Measurements from ENCODE around the gene PCDHA2.
"Not testable (repeated sequence)": the region's sequence is repeated elsewhere in the genome, so short reads cannot be mapped to it uniquely, and the experiment has no call there.

The PCDHA2 gene

DNA sequence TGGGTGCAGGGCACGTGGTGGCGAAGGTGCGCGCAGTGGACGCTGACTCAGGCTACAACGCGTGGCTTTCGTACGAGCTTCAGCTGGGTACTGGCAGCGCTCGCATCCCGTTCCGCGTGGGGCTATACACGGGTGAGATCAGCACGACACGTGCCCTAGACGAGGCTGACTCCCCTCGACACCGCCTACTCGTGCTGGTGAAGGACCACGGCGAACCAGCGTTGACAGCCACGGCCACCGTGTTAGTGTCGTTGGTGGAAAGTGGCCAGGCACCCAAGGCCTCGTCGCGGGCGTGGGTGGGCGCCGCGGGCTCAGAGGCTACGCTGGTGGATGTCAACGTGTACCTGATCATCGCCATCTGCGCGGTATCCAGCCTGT lies 2.1 kb downstream of the PCDHA2 start:
- Histone ChIP-seq H3K9ac (ENCODE audit: low read length) (no peak overlapping the region), H3K9me3 (ENCODE audit: control insufficient read depth, low read depth, low read length) (peaks cover 28% of the 10 kb centered on the region), H3K27me3 (ENCODE audit: control insufficient read depth, insufficient read depth, low read length) (no peaks in the 10 kb centered on the region)

GRCh38 chr5:140800816-140801493 lies 6.3 kb downstream of the PCDHA2 start, which contains the start of gene PCDHA3:
PCDHA3 (plus strand) TSS chr5:140801057.
- Histone ChIP-seq H3K27me3 (ENCODE audit: control insufficient read depth, insufficient read depth, low read length) (no peaks in the 10 kb centered on the region), H3K4me3 (ENCODE audit: low read length) (no peak within 1 kb of the TSS), H3K36me3 (ENCODE audit: control insufficient read depth, low read depth, low read length) (no peaks in the 10 kb centered on the region), H3K27ac (ENCODE audit: low read length) (no peak within 1 kb of the TSS), H3K4me1 (ENCODE audit: control insufficient read depth, low read depth, low read length) (peaks cover under 1% of the 10 kb centered on the region), H3K9ac (ENCODE audit: low read length) (no peak within 1 kb of the TSS), H3K9me3 (ENCODE audit: control insufficient read depth, low read depth, low read length) (peaks cover 13% of the 10 kb centered on the region)

More for the DNA sequence above, 2.1 kb downstream of the PCDHA2 start:
- Histone ChIP-seq H3K27ac (ENCODE audit: low read length) (no peak overlapping the region), H3K4me1 (ENCODE audit: control insufficient read depth, low read depth, low read length) (no peaks in the 10 kb centered on the region), H3K36me3 (ENCODE audit: control insufficient read depth, low read depth, low read length) (no peaks in the 10 kb centered on the region), H3K4me3 (ENCODE audit: low read length) (no peak overlapping the region)

DNA sequence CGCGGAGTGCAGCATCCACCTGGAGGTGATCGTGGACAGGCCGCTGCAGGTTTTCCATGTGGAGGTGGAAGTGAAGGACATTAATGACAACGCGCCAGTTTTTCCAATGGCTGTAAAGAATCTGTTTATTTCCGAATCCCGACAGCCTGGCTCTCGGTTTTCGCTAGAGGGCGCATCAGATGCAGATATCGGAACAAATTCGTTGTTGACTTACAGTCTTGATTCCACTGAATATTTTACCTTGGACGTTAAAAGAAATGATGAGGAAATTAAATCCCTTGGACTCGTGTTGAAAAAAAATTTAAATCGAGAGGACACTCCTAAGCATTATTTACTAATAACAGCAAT lies 6.8 kb downstream of the PCDHA2 start:
- Histone ChIP-seq H3K9ac (ENCODE audit: low read length) (no peak overlapping the region), H3K27me3 (ENCODE audit: control insufficient read depth, insufficient read depth, low read length) (no peaks in the 10 kb centered on the region), H3K9me3 (ENCODE audit: control insufficient read depth, low read depth, low read length) (peaks cover 13% of the 10 kb centered on the region), H3K27ac (ENCODE audit: low read length) (no peak overlapping the region), H3K4me3 (ENCODE audit: low read length) (no peak overlapping the region), H3K36me3 (ENCODE audit: control insufficient read depth, low read depth, low read length) (no peaks in the 10 kb centered on the region), H3K4me1 (ENCODE audit: control insufficient read depth, low read depth, low read length) (peaks cover 5% of the 10 kb centered on the region)

DNA sequence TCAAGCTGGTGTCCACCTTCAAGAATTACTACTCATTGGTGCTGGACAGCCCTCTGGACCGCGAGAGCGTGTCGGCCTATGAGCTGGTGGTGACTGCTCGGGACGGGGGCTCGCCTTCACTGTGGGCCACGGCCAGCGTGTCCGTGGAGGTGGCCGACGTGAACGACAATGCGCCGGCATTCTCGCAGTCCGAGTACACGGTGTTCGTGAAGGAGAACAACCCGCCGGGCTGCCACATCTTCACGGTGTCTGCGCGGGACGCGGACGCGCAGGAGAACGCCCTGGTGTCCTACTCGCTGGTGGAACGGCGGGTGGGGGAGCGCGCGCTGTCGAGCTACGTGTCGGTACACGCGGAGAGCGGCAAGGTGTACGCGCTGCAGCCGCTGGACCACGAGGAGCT lies 7.7 kb downstream of the PCDHA2 start:
- not testable (repeated sequence) for H3K4me3 ChIP-seq (ENCODE audit: low read length); H3K9me3 ChIP-seq (ENCODE audit: control insufficient read depth, low read depth, low read length); H3K9ac ChIP-seq (ENCODE audit: low read length); H3K4me1 ChIP-seq (ENCODE audit: control insufficient read depth, low read depth, low read length); H3K27me3 ChIP-seq (ENCODE audit: control insufficient read depth, insufficient read depth, low read length); H3K36me3 ChIP-seq (ENCODE audit: control insufficient read depth, low read depth, low read length); H3K27ac ChIP-seq (ENCODE audit: low read length)

DNA sequence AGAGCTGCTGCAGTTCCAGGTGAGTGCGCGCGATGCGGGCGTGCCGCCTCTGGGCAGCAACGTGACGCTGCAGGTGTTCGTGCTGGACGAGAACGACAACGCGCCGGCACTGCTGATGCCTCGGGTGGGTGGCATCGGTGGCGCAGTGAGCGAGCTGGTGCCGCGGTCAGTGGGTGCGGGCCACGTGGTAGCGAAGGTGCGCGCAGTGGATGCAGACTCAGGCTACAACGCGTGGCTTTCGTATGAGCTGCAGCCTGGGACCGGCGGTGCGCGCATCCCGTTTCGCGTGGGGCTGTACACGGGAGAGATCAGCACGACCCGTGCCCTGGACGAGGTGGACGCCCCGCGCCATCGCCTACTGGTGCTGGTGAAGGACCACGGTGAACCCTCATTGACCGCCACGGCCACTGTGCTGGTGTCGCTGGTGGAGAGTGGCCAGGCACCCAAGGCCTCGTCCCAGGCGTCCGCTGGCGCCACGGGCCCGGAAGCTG lies 8.2 kb downstream of the PCDHA2 start:
- no peak overlapping the region for H3K27ac ChIP-seq (ENCODE audit: low read length)
- H3K4me3 ChIP-seq (ENCODE audit: low read length): no peak overlapping the region
- peaks cover 10% of the 10 kb centered on the region for H3K9me3 ChIP-seq (ENCODE audit: control insufficient read depth, low read depth, low read length)
- no peaks in the 10 kb centered on the region for H3K27me3 ChIP-seq (ENCODE audit: control insufficient read depth, insufficient read depth, low read length)
- no peaks in the 10 kb centered on the region for H3K36me3 ChIP-seq (ENCODE audit: control insufficient read depth, low read depth, low read length)
- no peak overlapping the region for H3K9ac ChIP-seq (ENCODE audit: low read length)
- H3K4me1 ChIP-seq (ENCODE audit: control insufficient read depth, low read depth, low read length): peaks cover 7% of the 10 kb centered on the region

- Histone ChIP-seq H3K9ac (ENCODE audit: low read length) (peak within 1 kb of the TSS; percentile 92), H3K9me3 (ENCODE audit: control insufficient read depth, low read depth, low read length) (peaks cover under 1% of the 10 kb centered on the region), H3K4me1 (ENCODE audit: control insufficient read depth, low read depth, low read length) (peaks cover 7% of the 10 kb centered on the region), H3K27ac (ENCODE audit: low read length) (peak within 1 kb of the TSS; percentile 46), H3K27me3 (ENCODE audit: control insufficient read depth, insufficient read depth, low read length) (no peaks in the 10 kb centered on the region), H3K36me3 (ENCODE audit: control insufficient read depth, low read depth, low read length) (no peaks in the 10 kb centered on the region), H3K4me3 (ENCODE audit: low read length) (peak within 1 kb of the TSS; percentile 95)
These were observed 12.5 kb downstream of the PCDHA2 start, which contains the start of gene PCDHA4 for GRCh38 chr5:140806834-140807775. PCDHA4 (plus strand) TSS chr5:140807068.

GRCh38 chr5:140808241-140808888 lies 13.7 kb downstream of the PCDHA2 start:
- not testable (repeated sequence) for H3K4me1 ChIP-seq (ENCODE audit: control insufficient read depth, low read depth, low read length); H3K27ac ChIP-seq (ENCODE audit: low read length); H3K36me3 ChIP-seq (ENCODE audit: control insufficient read depth, low read depth, low read length); H3K9me3 ChIP-seq (ENCODE audit: control insufficient read depth, low read depth, low read length); H3K9ac ChIP-seq (ENCODE audit: low read length); H3K27me3 ChIP-seq (ENCODE audit: control insufficient read depth, insufficient read depth, low read length)
- H3K4me3 ChIP-seq (ENCODE audit: low read length): peak overlapping the region; percentile 95

GRCh38 chr5:140808889-140809291 lies 14.2 kb downstream of the PCDHA2 start:
- H3K27ac ChIP-seq (ENCODE audit: low read length): no peak overlapping the region
- H3K36me3 ChIP-seq (ENCODE audit: control insufficient read depth, low read depth, low read length): no peaks in the 10 kb centered on the region
- no peak overlapping the region for H3K9ac ChIP-seq (ENCODE audit: low read length)
- H3K4me1 ChIP-seq (ENCODE audit: control insufficient read depth, low read depth, low read length): peaks cover 7% of the 10 kb centered on the region
- H3K9me3 ChIP-seq (ENCODE audit: control insufficient read depth, low read depth, low read length): no peaks in the 10 kb centered on the region
- H3K27me3 ChIP-seq (ENCODE audit: control insufficient read depth, insufficient read depth, low read length): no peaks in the 10 kb centered on the region
- H3K4me3 ChIP-seq (ENCODE audit: low read length): no peak overlapping the region

DNA sequence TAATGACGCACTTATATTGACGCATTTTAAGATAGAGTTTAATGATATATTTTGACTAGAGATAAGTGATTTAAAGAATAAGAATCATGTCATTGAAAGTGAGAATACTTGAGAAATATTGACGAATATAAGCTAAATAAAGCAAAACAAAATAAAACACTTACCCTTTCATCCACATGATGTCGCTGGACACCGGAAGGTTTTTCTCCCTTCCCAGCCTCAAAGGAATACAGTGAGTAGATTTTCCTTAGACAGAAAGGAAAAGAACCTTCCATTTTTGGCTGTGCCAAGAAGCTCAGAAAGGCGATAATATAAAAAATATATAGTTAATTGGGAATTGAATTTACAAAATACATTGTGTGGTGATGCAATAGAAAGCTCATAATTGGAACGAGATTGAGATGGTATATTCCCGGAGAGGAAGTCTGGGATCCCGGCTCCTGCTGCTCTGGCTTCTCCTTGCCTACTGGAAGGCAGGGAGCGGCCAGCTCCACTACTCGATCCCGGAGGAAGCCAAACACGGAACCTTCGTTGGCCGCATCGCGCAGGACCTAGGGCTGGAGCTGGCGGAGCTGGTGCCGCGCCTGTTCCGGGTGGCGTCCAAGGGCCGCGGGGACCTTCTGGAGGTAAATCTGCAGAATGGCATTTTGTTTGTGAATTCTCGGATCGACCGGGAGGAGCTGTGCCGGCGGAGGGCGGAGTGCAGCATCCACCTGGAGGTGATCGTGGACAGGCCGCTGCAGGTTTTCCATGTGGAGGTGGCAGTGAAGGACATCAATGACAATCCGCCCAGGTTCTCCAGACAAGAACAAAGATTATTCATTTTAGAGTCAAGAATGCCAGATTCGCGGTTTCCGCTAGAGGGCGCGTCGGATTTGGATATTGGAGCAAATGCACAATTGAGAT lies 27.0 kb downstream of the PCDHA2 start, which contains the start of gene PCDHA5:
PCDHA5 (plus strand) TSS at position 239 of the 906 bp plus-strand sequence.
- Histone ChIP-seq H3K4me1 (ENCODE audit: control insufficient read depth, low read depth, low read length) (no peaks in the 10 kb centered on the region), H3K4me3 (ENCODE audit: low read length) (no peak within 1 kb of the TSS), H3K27me3 (ENCODE audit: control insufficient read depth, insufficient read depth, low read length) (no peaks in the 10 kb centered on the region), H3K36me3 (ENCODE audit: control insufficient read depth, low read depth, low read length) (no peaks in the 10 kb centered on the region), H3K9ac (ENCODE audit: low read length) (no peak within 1 kb of the TSS), H3K27ac (ENCODE audit: low read length) (no peak within 1 kb of the TSS), H3K9me3 (ENCODE audit: control insufficient read depth, low read depth, low read length) (no peaks in the 10 kb centered on the region)

GRCh38 chr5:140822281-140822629 lies 27.6 kb downstream of the PCDHA2 start:
- H3K4me3 ChIP-seq (ENCODE audit: low read length): no peak overlapping the region
- H3K27ac ChIP-seq (ENCODE audit: low read length): no peak overlapping the region
- H3K4me1 ChIP-seq (ENCODE audit: control insufficient read depth, low read depth, low read length): no peaks in the 10 kb centered on the region
- H3K27me3 ChIP-seq (ENCODE audit: control insufficient read depth, insufficient read depth, low read length): no peaks in the 10 kb centered on the region
- no peaks in the 10 kb centered on the region for H3K36me3 ChIP-seq (ENCODE audit: control insufficient read depth, low read depth, low read length)
- H3K9ac ChIP-seq (ENCODE audit: low read length): no peak overlapping the region
- no peaks in the 10 kb centered on the region for H3K9me3 ChIP-seq (ENCODE audit: control insufficient read depth, low read depth, low read length)

DNA sequence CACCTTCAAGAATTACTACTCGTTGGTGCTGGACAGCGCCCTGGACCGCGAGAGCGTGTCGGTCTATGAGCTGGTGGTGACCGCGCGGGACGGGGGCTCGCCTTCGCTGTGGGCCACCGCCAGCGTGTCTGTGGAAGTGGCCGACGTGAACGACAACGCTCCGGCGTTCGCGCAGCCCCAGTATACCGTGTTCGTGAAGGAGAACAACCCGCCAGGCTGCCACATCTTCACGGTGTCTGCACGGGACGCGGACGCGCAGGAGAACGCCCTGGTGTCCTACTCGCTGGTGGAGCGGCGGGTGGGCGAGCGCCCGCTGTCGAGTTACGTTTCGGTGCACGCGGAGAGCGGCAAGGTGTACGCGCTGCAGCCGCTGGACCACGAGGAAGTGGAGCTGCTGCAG lies 28.3 kb downstream of the PCDHA2 start:
- not testable (repeated sequence) for H3K4me3 ChIP-seq (ENCODE audit: low read length); H3K36me3 ChIP-seq (ENCODE audit: control insufficient read depth, low read depth, low read length); H3K27ac ChIP-seq (ENCODE audit: low read length); H3K4me1 ChIP-seq (ENCODE audit: control insufficient read depth, low read depth, low read length); H3K9me3 ChIP-seq (ENCODE audit: control insufficient read depth, low read depth, low read length); H3K27me3 ChIP-seq (ENCODE audit: control insufficient read depth, insufficient read depth, low read length); H3K9ac ChIP-seq (ENCODE audit: low read length)
